Esophagus muscularis mucosa (tissue), 4 donors: ENCODE data around the gene RNF20. TPM values are rescaled to one million over a fixed set of nuclear protein-coding genes. Genes with fewer than 3 reads are reported as not detected.
"Not testable (repeated sequence)": the region's sequence is repeated elsewhere in the genome, so short reads cannot be mapped to it uniquely, and the experiment has no call there.

ENCODE experiments used
- DNase-seq: peaks from one replicate; pipeline ENCODE4 v3.0.0-alpha.2; 2017; ENCODE audit errors: extremely low spot score
- H3K27ac ChIP-seq, 4 donors: fragments of 200-600 bp; sonication (generic); replicated peaks in 1 of 4; 1 replicate in 3 of 4; 2 replicates in 1 of 4; pipeline ENCODE4 v1.5.1; 2016 to 2019; ENCODE audit warnings: mild to moderate bottlenecking in 1 of 4
- H3K27me3 ChIP-seq, 4 donors: fragments of 200-600 bp; sonication (generic); one replicate each; pipeline versions ENCODE4 v1.5.1 to v1.6.0; 2016 to 2019
- H3K36me3 ChIP-seq, 4 donors: fragments of 200-600 bp; sonication (generic); one replicate each; pipeline ENCODE4 v1.5.1; 2016 to 2019
- H3K4me1 ChIP-seq, 4 donors: fragments of 200-600 bp; sonication (generic); one replicate each; pipeline ENCODE4 v1.5.1; 2016 to 2019
- H3K4me3 ChIP-seq, 4 donors: fragments of 200-600 bp; sonication (generic); 1 replicate in 2 of 4; 2 replicates in 2 of 4; pipeline ENCODE4 v1.5.1; 2016 to 2019; ENCODE audit warnings: mild to moderate bottlenecking in 4 of 4, moderate library complexity in 1 of 4
- H3K9me3 ChIP-seq, 4 donors: fragments of 200-600 bp; sonication (generic); 1 replicate in 3 of 4; 2 replicates in 1 of 4; pipeline ENCODE4 v1.5.1; 2016 to 2019
- EP300 ChIP-seq: sonication (generic); formaldehyde crosslinking; IDR thresholded peaks from one replicate; pipeline ENCODE4 v1.6.1; 2017; ENCODE audit warnings: antibody characterized with exemption
- POLR2A ChIP-seq: fragments of 450-650 bp; IDR thresholded peaks from one replicate; pipeline ENCODE4 v1.6.1; 2017; ENCODE audit warnings: antibody characterized with exemption, moderate library complexity, mild to moderate bottlenecking, low read depth
- POLR2AphosphoS5 ChIP-seq, 2 donors: sonication (generic); formaldehyde crosslinking; IDR thresholded peaks; one replicate each; pipeline ENCODE4 v1.6.1; 2017; ENCODE audit warnings: antibody characterized with exemption in 2 of 2
- WGBS: methylation state at CpG from one replicate; pipeline ENCODE4 v1.1.5; 2018; 5-methylcytosine and 5-hydroxymethylcytosine counted together
- intact Hi-C: fragments of 100-400 bp; cut with DNase I; formaldehyde crosslinking; loops from one replicate; pipeline ENCODE4 v1.15.1; 2023
- total RNA-seq, 4 donors: library from RNA; depleted of rRNA; stranded (reverse); fragments of >200 nt; gene quantifications; one replicate each; pipeline versions ENCODE4 v1.1.0 to v1.2.1, GENCODE V29; 2016
- TF ChIP-seq, protein P1 (sequence below), 3 experiments: fragments of 200-600 bp in 2 of 3; fragments of 450-650 bp in 1 of 3; sonication (generic) in 2 of 3; IDR thresholded peaks; one replicate each; pipeline ENCODE4 v1.5.1; 2017 to 2019; ENCODE audit warnings: antibody characterized with exemption in 3 of 3, mild to moderate bottlenecking in 2 of 3, moderate library complexity in 1 of 3

RNF20 gene
- total RNA-seq, 4 donors from 2014 or later = 23.0 to 32.1 (median 27.2) TPM

DNA sequence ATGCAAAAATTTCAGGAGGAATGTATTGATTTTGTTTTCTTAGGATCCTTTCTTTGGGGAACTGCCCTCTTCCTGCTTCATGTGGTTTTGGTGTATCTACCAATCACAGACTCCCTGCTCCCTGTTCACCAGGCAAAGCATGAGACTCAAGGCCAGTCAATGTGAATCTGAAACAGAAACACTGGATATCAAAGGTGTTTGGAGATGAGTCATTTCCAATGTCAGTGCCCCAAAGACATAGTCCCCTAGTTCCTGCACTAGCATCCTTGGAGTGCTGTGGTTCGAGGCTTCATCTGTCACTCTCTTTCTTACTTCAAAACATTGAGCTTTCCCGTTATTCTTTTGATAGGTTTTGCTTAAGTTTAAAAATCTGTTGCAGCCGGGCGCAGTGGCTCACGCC lies 53.0 kb downstream of the RNF20 start:
- Histone ChIP-seq H3K9me3 (no peaks in the 10 kb centered on the region), H3K4me3 (no peak overlapping the region), H3K27ac (no peak overlapping the region), H3K36me3 (no peaks in the 10 kb centered on the region), H3K4me1 (no peaks in the 10 kb centered on the region), H3K27me3 (no peaks in the 10 kb centered on the region)
- DNase-seq = no peak
- TF ChIP-seq EP300 (no peak), POLR2A (no peak), POLR2AphosphoS5 (IDR thresholded peaks at IDR 0.05) (no peak)
- TF ChIP-seq, protein P1, sequence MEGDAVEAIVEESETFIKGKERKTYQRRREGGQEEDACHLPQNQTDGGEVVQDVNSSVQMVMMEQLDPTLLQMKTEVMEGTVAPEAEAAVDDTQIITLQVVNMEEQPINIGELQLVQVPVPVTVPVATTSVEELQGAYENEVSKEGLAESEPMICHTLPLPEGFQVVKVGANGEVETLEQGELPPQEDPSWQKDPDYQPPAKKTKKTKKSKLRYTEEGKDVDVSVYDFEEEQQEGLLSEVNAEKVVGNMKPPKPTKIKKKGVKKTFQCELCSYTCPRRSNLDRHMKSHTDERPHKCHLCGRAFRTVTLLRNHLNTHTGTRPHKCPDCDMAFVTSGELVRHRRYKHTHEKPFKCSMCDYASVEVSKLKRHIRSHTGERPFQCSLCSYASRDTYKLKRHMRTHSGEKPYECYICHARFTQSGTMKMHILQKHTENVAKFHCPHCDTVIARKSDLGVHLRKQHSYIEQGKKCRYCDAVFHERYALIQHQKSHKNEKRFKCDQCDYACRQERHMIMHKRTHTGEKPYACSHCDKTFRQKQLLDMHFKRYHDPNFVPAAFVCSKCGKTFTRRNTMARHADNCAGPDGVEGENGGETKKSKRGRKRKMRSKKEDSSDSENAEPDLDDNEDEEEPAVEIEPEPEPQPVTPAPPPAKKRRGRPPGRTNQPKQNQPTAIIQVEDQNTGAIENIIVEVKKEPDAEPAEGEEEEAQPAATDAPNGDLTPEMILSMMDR (IDR thresholded peaks at IDR 0.05) = no peak
- 89% methylated on average over 5 of the region's 5 CpGs for WGBS
- intact Hi-C loops = no loop called here

DNA sequence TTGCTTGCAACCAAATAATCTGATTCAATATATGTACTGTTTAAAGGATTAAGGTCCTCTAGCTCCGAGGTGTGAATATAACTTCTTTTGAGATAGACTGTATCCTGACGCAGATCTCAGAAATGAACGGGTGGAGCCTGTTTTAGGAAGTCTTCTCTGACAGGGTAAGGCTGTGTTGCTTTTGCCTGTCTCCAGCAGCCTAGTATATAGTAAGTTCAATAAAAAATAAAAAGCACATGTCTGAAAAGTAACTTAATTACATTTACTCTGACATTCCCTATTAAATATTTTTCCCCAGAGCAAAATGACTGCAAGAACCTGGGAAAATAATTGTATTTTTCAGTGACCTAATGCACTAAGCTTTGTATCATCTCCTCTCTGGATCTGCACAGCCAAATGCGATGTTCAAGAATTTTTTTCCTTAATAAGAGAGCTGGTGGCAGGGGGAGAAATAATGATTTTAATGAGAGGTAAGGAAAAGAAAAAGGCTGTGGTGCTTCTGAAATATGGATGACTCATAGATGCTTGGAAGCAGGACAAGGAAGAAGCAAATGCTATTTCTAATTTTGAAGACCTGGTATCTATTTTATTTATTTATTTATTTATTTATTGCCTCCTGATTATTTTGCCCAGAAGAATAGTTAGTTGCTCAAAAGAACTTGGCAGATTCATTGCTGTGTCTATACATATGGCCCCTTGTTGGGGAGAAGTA lies 53.8 kb downstream of the RNF20 start:
- no peaks in the 10 kb centered on the region for H3K27me3 ChIP-seq
- intact Hi-C loops = no loop called here
- H3K27ac ChIP-seq = no peak overlapping the region
- TF ChIP-seq, protein P1 (IDR thresholded peaks at IDR 0.05) = no peak
- no peak for TF ChIP-seq POLR2A
- TF ChIP-seq POLR2AphosphoS5 (IDR thresholded peaks at IDR 0.05) = no peak
- TF ChIP-seq EP300 = no peak
- no peaks in the 10 kb centered on the region for H3K4me1 ChIP-seq
- DNase-seq = no peak
- H3K9me3 ChIP-seq = no peaks in the 10 kb centered on the region
- H3K4me3 ChIP-seq = no peak overlapping the region
- H3K36me3 ChIP-seq = no peaks in the 10 kb centered on the region
- WGBS = 67% methylated on average over 4 of the region's 4 CpGs

DNA sequence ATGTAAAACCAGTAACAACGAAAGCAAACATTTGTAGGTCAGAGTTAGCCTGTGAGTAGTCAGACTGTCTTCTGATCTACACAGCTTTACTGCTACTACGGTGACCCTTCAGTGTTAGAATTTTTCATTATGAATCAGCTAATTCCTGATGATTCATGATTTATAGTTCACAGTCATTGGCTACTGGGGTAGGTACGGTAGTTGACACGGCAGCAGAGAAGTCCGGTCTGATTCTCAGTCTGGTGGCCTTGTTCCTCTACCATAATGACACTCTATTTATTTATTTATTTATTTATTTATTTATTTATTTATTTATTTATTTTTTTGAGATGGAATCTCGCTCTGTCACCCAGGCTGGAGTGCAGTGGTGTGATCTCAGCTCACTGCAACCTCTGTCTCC lies 56.4 kb downstream of the RNF20 start:
- H3K4me1 ChIP-seq, DNase-seq: not testable (repeated sequence)

DNA sequence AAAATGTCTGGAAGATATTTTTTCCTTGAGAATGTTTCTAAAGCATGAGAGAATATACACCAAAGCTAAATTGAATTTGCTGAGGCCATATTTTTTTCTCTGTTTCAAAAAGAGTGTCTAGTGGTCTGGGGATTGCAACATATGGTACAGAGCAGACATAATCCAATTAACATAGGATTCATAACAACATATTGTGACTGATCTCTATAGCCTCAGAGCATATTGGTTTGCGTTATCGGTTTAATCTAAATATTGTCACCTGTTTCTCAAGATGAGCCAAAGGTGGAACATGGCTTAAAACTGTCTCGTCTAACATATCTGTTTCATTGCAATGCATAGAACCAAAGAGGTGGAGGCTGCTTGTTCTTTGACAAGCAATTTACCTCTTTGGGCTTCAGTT lies 57.2 kb downstream of the RNF20 start:
- Histone ChIP-seq H3K9me3 (no peaks in the 10 kb centered on the region), H3K27me3 (peaks cover 0 to 8% (median 0%) of the 10 kb centered on the region in 4 donors), H3K4me3 (no peak overlapping the region), H3K4me1 (no peaks in the 10 kb centered on the region), H3K27ac (no peak overlapping the region), H3K36me3 (no peaks in the 10 kb centered on the region)
- intact Hi-C loops = no loop called here
- DNase-seq = no peak
- TF ChIP-seq POLR2A (no peak), EP300 (no peak), POLR2AphosphoS5 (IDR thresholded peaks at IDR 0.05) (no peak)
- TF ChIP-seq, protein P1 (IDR thresholded peaks at IDR 0.05) = no peak
- 94% methylated on average over 3 of the region's 3 CpGs for WGBS

More for the DNA sequence above, 56.4 kb downstream of the RNF20 start:
- H3K36me3 ChIP-seq, H3K4me3 ChIP-seq, intact Hi-C loops, H3K27me3 ChIP-seq, H3K27ac ChIP-seq, H3K9me3 ChIP-seq: not testable (repeated sequence)
- 86% methylated on average over 6 of the region's 6 CpGs for WGBS

DNA sequence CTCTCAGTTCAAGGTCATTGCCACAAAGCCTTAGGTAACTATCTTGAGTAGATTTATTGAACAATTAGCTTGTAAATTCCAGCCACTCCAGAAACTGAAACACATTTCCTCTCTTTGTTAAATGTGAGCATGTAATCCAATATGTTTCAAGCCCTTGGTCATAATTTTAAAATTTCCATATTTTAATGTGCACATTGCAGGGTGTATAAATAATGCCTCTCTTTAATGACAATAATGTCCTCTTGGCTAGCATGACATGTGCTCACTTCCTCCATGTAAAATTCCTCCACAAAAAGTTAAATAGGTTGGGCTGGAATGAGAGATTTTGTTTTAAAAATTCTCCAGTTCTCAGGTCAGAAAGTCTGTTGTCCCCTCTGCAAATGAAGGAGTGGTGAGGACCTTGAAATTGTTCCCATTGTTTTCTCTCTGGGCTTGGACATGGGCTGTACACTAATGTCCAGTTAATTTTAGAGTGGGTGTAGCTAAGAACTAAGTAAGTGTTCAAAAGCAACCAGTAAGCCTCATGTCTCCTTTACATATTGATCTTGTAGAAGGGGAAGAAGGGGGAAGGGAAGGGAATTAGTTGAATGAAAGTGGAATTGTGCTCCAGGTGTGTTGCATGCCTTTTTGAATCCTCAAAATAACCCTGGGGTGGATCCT lies 58.3 kb downstream of the RNF20 start:
- intact Hi-C loops = no loop called here
- Histone ChIP-seq H3K4me1 (no peaks in the 10 kb centered on the region), H3K9me3 (no peaks in the 10 kb centered on the region), H3K27ac (no peak overlapping the region), H3K27me3 (peaks cover 0 to 8% (median 0%) of the 10 kb centered on the region in 4 donors), H3K4me3 (no peak overlapping the region), H3K36me3 (no peaks in the 10 kb centered on the region)
- DNase-seq = no peak
- TF ChIP-seq, protein P1 (IDR thresholded peaks at IDR 0.05) = no peak
- TF ChIP-seq POLR2AphosphoS5 (IDR thresholded peaks at IDR 0.05) (no peak), EP300 (no peak)
